HG02852 (cell line): Measurements from ENCODE around the gene TCN1.
A peak's percentile ranks its signal among the peaks of the same experiment; 100 is the strongest.
"Not testable (repeated sequence)": the region's sequence is repeated elsewhere in the genome, so short reads cannot be mapped to it uniquely, and the experiment has no call there.

Experiments used
- ATAC-seq: cut with Tn5 transposase; IDR thresholded peaks from one replicate; pipeline ENCODE4 v1.9.1; 2021; ENCODE audit warnings: mild to moderate bottlenecking, moderate library complexity; ENCODE audit not compliant: unreplicated experiment

The TCN1 gene

DNA sequence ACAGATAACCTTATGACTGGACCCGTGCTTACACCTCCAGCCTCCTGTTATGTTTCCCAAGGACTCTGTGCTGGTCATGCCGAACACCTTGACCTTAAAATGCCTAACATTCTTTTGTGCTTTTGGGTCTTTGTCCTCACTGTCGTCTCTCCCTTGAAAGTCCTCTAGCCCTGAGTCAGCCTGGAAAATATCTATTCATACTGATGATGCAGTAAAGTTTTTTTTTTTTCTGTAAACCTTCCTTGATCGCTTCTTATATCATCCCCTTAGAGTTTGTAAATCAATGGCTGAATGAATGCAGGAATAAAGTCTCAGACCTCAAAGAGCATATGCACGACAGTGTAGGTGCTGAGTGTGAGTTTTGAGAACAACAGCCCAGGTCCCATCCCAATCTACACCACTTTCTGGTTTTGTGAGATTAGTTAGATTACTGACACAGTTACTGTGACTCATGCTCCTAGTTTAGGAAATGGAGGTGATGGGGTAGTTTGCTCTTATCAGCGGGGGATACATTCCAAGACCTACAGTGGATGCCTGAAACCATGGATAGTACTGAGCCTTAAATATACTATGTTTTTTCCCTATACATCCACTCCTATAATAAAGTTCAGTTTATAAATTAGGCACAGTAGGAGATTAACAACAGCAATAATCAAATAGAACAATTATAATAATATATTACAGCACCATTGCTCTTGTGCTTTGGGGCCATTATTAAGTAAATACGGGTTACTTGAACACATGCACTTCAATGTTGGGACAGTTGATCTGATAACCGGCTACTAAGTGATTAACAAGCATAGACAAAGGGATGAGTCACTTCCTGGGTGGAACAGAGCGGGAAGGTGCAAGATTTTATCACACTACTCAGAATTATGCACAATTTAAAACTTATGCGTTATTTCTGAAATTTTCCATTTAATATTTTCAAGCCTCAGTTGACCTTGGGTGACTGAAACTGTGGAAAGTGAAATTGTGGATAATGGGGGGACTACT, 8.6 kb downstream of the TCN1 start:
- ATAC-seq, result no peak

DNA sequence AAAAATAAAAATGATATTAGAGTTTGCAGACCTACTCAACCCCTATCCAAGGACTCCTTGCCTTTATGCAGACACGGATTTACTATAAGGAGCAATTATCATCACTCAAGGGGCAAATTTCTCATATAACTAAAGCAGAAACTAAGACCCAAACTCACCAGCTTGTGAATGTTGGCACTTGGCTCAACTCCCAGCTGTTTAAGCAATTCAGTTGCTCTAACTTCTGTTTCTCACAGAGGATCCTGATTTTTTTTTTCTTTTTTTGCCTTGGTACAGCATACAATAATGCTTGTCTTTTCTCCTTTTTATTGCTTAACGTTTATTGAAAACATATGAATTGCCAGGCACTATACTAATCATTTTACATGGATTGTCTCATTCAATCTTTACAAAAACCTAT, 11.4 kb downstream of the TCN1 start:
- no peak for ATAC-seq

DNA sequence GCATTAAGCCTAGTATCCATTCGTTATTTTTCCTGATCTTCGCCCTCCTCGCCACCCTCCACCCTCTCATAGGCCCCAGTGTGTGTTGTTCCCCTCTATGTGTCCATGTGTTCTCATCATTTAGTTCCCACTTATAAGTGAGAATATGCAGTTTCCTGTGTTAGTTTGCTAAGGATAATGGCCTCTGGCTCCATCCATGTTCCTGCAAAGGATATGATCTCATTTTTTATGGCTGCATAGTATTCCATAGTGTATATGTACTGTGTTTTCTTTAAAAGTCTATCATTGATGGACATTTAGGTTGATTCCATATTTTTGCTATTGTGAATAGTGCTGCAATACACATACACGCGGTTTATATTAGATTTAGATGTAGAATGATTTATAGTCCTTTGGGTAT, 14.9 kb downstream of the TCN1 start:
- ATAC-seq, result not testable (repeated sequence)

GRCh38 chr11:59849551-59849950, 16.7 kb downstream of the TCN1 start:
- not testable (repeated sequence) for ATAC-seq

- ATAC-seq, result no peak
Observed at GRCh38 chr11:59849129-59849528, 17.2 kb downstream of the TCN1 start.

GRCh38 chr11:59848439-59848838, 17.8 kb downstream of the TCN1 start:
- not testable (repeated sequence) for ATAC-seq

DNA sequence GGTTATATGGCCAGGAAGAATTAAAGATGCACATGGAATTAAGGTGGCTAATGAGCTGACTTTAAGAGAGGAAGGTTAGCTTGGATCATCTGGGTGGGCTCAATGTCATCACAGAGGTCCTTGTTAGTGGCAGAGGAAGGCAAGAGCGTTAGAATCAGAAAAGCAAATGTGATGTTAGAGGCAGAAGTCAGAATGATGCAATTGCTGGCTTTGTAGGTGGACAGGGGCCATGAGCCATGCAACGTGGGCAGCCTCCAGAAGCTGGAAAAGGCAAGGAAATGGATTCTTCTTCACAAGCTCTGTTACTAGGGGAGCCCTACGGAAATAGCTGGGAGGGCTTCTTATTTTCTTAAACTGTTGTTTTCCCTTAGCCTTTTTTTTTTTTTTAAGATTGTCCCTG, 18.7 kb downstream of the TCN1 start:
- ATAC-seq, result no peak

- ATAC-seq, result no peak
Observed at GRCh38 chr11:59846556-59846955, 19.7 kb downstream of the TCN1 start.

DNA sequence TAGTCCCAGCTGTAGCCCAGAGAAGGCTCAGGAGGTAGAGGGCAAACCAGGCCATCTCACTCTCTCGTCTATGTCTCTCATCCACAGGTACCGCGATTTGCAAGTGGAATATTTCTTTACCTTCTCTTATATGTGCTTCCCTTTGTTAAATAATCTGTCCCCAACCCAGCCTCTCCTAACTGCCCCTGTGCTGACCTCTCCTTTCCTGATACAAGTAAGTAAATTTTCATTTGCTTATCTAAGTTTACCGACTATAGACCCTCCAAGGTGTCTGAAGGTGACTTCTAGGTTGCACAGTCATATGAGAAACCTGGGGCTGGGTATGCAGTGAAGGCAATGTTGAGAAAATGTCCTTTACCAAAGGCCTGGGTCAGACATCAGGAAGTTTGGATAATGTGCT, 20.9 kb downstream of the TCN1 start, which contains the start of gene CBLIF:
TSS of gene CBLIF (minus strand) at position 101 of the 400 bp plus-strand sequence. CDS start at position 55, 46 bp downstream.
- no peak for ATAC-seq

DNA sequence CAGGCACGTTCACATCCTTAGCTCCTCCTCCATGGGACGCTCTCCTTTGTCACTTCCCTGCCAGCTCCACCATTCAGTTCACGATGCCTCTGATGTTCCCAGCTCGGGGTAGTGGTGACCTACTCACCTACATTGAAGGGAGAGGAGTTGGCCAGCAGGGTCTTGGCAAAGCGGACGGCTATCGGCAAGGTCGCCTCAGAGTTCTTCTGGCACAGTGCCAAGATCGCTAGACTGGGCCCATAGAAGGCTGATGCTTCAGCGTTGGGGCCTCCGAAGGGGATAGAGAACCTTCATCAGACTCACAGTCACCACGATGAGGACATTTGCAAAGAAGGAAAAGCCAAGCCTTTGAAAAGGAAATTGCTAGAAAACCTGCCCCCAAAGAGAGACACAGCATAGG, 24.0 kb downstream of the TCN1 start:
- no peak for ATAC-seq

DNA sequence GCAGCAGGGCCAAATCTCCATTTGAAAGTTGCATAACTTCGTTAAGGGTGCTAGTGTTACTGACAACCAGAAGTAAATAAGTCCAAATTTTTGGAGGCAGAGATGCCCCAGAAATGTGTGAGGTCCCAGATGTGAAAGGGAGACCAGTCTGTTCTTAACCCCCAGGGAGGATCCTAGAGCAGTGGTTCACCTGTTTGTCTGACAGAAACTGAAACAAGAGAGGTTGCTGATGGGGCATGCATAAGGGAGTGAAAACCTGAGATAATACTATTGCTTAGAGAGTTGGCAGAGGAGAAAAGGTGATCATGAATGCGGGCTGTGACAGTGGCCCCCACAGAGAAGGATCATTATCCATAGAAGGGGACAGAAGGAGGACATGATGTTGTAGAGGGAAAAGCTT, 24.8 kb downstream of the TCN1 start:
- no peak for ATAC-seq

DNA sequence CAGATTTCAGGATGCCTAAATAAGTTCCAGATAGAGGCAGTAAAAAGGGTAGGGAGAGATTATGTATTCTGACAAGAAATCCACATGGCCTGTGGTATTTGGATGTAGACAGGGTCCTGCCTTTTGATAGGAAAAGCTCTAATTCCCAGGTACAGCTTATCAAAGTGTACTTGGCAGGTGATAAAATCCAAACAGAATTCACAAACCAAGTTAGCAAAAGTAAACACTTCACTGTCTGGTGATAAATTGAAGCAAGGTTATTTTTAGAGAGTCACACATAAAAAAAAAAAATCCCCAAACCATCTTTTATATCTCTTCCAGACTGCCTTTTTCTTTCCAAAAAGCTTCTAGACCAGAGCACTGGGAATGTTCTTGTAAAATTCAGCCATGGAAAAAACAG, 26.7 kb downstream of the TCN1 start:
- no peak for ATAC-seq

- no peak for ATAC-seq
Observed at GRCh38 chr11:59833602-59834001, 32.7 kb downstream of the TCN1 start.

GRCh38 chr11:59829358-59829757, 36.9 kb downstream of the TCN1 start:
- ATAC-seq, result no peak

GRCh38 chr11:59822989-59823566, 43.2 kb downstream of the TCN1 start:
- ATAC-seq, result peak; percentile 87

- ATAC-seq, result no peak
Observed at GRCh38 chr11:59818572-59818971, 47.7 kb downstream of the TCN1 start.

GRCh38 chr11:59816434-59816833, 49.9 kb downstream of the TCN1 start:
- ATAC-seq, result not testable (repeated sequence)

DNA sequence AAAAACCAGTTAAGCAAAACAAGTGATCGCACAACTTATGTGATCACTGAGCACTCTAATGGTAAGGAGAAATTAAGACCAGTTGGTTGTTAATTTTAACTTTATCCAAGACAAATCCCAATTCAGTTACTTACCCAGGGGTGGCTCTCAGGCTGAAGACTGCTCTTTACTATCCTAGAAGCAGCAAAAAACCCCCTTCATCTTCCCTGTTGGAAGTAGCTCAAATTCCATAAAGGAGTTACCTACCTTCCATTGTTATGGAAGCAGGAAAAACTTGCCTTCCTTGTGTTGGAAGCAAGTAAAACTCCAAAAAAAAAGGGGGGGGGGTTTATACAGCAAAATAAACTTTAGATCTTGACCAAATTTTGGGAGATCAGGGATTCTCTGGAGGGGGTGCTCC, 50.5 kb downstream of the TCN1 start:
- ATAC-seq, result no peak

- ATAC-seq, result no peak
Observed at GRCh38 chr11:59814021-59814420, 52.3 kb downstream of the TCN1 start.

DNA sequence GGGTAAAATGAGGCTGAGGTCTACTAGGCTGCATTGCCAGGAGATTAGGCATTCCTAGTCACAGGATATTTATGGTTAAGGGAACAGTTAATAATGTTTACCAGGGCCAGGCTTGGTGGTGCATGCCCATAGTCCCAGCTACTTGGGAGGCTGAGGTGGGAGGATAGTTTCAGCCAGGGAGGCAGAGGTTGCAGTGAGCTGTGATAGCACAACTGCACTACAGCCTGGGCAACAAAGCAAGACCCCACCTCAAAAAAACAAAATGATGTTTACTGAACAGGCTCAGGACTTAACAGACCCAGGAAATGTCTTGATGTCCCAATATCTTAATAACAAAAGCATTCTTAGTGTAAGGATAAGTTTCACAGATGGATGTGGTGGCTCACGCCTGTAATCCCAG, 52.9 kb downstream of the TCN1 start:
- no peak for ATAC-seq

DNA sequence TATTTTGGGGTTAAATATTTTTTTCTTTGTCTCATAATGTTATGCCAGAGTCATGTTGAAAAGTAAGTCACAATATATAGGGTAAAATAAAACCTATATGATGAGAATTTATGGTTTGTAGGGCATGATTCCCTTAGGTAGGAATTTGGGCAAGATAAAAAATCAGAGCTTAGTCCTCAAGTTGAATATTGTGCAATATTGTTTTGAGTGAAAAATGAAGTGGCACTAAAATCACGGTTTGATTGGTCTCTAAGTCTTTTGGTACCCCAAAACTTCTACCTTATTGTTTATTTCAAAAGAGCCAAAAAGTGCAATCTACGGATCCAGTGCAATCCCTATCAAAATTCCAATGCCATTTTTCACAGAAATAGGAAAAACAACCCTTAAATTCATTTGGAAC, 54.1 kb downstream of the TCN1 start:
- ATAC-seq, result no peak

DNA sequence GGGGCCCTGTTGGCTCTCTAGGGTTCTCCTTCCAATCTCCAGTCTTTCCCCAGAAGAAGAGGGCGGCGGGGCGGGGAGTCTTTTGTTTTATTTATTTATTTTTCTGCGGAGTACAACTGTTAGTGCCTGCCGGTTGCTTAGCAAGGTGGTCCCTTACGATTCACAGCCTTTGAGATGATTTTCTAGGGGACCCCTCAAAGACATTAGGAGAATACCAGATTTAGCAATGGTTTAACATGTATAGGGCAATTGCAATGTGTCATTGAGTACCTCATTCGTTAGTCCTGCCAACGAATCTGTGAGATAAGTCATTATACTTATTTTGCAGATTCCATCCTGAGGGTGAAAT, 55.4 kb downstream of the TCN1 start:
- ATAC-seq, result no peak
